GM12878 (cell line): ENCODE data around the gene COL4A2. TPM values are rescaled to one million over a fixed set of nuclear protein-coding genes. Genes with fewer than 3 reads are reported as not detected.

Experiments used
- BCL11A ChIP-seq: IDR thresholded peaks from 2 replicates; pipeline ENCODE4 v1.6.1; 2011; ENCODE audit warnings: low read depth, low read length
- BCL3 ChIP-seq: IDR thresholded peaks from 2 replicates; pipeline ENCODE4 v1.6.1; 2011; ENCODE audit warnings: borderline replicate concordance, low read depth, mild to moderate bottlenecking, moderate library complexity, low read length; ENCODE audit not compliant: insufficient read depth, poor library complexity, severe bottlenecking
- EED ChIP-seq: sonication (generic); IDR thresholded peaks from 2 replicates; pipeline ENCODE4 v1.6.1; 2016; ENCODE audit warnings: antibody characterized with exemption, low read depth
- HCFC1 ChIP-seq: fragments of 150-350 bp; IDR thresholded peaks from 2 replicates; pipeline ENCODE4 v1.6.1; 2014; ENCODE audit warnings: low read length
- MXI1 ChIP-seq: fragments of 150-350 bp; IDR thresholded peaks from 2 replicates; pipeline ENCODE4 v1.6.1; 2011; ENCODE audit warnings: low read depth, mild to moderate bottlenecking, inconsistent platforms, low read length, improper control_type of control experiment
- MYB ChIP-seq: fragments of 150-350 bp; IDR thresholded peaks from 2 replicates; pipeline ENCODE4 v1.6.1; 2014; ENCODE audit warnings: mild to moderate bottlenecking, low read depth, low read length, borderline replicate concordance
- NFYA ChIP-seq: IDR thresholded peaks from 2 replicates; pipeline ENCODE4 v1.6.1; 2011; ENCODE audit warnings: low read depth, mild to moderate bottlenecking, low read length, improper control_type of control experiment, borderline replicate concordance
- POLR2AphosphoS5 ChIP-seq: IDR thresholded peaks from 2 replicates; pipeline ENCODE4 v1.6.1; 2011; ENCODE audit warnings: mild to moderate bottlenecking, low read length, inconsistent platforms
- RAD51 ChIP-seq: fragments of 450-650 bp; IDR thresholded peaks from 2 replicates; pipeline ENCODE4 v1.6.1; 2016; ENCODE audit warnings: moderate library complexity, mild to moderate bottlenecking, inconsistent platforms
- REST ChIP-seq: IDR thresholded peaks from 2 replicates; pipeline ENCODE4 v1.6.1; 2012; ENCODE audit warnings: mild to moderate bottlenecking, low read depth, low read length
- USF1 ChIP-seq: IDR thresholded peaks from 2 replicates; pipeline ENCODE4 v1.6.1; 2011; ENCODE audit warnings: borderline replicate concordance, low read depth, mild to moderate bottlenecking, moderate library complexity, mixed read lengths, low read length; ENCODE audit not compliant: insufficient read depth; ENCODE audit errors: extremely low read length
- ZBTB40 ChIP-seq: fragments of 450-650 bp; IDR thresholded peaks from 2 replicates; pipeline ENCODE4 v1.6.1; 2016; ENCODE audit warnings: mild to moderate bottlenecking, moderate library complexity, borderline replicate concordance
- ZSCAN29 ChIP-seq: fragments of 450-650 bp; IDR thresholded peaks from 2 replicates; pipeline ENCODE4 v1.6.1; 2017; ENCODE audit warnings: mild to moderate bottlenecking, moderate library complexity
- polyA plus RNA-seq, 11 experiments: library from polyadenylated mRNA; depleted of rRNA in 4 of 11; unstranded in 6 of 11; stranded (reverse) in 5 of 11; fragments of >200 nt; fragmentation: Nextera tagmentation in 4 of 11; fragmentation: Illumina TruSeq in 1 of 11; extraction: Ambion mirVana in 4 of 11; extraction: Trizol in 1 of 11; gene quantifications; 1 replicate in 1 of 11; 2 replicates in 10 of 11; pipeline versions ENCODE4 v1.2.1 to v1.2.3, GENCODE V29; 2011 to 2016; ENCODE audit warnings: inconsistent platforms in 2 of 11, missing spikeins in 2 of 11, low read depth in 1 of 11
- total RNA-seq, 4 experiments: library from RNA; depleted of rRNA in 3 of 4; stranded (reverse); fragments of >200 nt in 3 of 4; fragmentation: Illumina TruSeq in 1 of 4; extraction: Trizol in 1 of 4; gene quantifications; 2 replicates each; pipeline versions ENCODE4 v1.2.1 to v1.2.3, GENCODE V29; 2013 to 2021
- TF ChIP-seq, protein P1 (sequence below): fragments of 450-650 bp; IDR thresholded peaks from 2 replicates; pipeline ENCODE4 v1.6.1; 2017; ENCODE audit warnings: mild to moderate bottlenecking

Gene COL4A2
- total and polyA plus RNA-seq, 10 of the 15 experiments (the other 5 are each of a cell fraction or from before 2014, with no cell fraction given) = 0.16 to 1.6 (median 0.62) TPM; not detected in 3

DNA sequence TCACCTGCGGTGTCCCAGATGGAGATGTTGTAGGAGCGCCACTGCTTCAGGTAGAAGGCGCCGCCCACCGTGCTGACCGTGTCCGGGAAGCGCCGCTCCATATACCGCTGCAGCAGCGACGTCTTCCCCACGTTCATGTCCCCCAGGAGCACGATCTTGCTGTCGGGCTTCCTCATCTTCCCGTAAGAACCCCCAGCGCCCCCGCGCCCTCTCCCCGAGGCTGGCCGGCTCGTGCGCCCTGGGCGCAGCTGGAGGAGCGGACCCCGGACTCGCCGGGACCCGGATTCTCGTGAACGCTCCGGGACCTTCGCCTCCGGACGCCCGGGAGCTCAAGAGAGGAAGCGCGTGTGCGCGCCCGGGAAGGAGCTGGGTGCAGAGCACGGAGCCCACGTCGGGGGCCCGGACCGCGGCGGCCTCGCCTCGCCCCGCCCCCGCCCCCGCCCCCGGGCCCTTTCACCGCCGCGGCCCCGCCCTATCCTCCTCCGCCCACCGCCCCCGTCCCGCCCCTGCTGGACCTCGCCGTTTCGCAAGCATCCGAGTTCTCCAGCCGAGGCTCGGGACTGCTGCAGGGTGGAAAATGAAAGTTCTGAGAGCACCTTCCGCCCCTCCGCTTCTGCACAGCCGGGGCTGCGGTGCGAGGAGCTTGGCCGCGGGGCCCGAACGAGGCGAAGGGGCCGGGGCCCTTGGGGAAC is 254.4 kb downstream of the COL4A2 start, which contains the start of gene RAB20 (continued):
- TF ChIP-seq REST = no peak
- TF ChIP-seq NFYA = no peak
- no peak for TF ChIP-seq POLR2AphosphoS5
- TF ChIP-seq ZBTB40 = no peak
- TF ChIP-seq ZSCAN29 = no peak
- no peak for TF ChIP-seq MYB
- no peak for TF ChIP-seq RAD51
- peak; percentile 56; the same call in 1 of the 2 replicates for TF ChIP-seq EED
- TF ChIP-seq MXI1 = peak; percentile 21; the same call in 1 of the 2 replicates
- TF ChIP-seq BCL11A = no peak
- TF ChIP-seq BCL3 = no peak
- TF ChIP-seq HCFC1 = no peak
- no peak for TF ChIP-seq USF1
- TF ChIP-seq, protein P1, sequence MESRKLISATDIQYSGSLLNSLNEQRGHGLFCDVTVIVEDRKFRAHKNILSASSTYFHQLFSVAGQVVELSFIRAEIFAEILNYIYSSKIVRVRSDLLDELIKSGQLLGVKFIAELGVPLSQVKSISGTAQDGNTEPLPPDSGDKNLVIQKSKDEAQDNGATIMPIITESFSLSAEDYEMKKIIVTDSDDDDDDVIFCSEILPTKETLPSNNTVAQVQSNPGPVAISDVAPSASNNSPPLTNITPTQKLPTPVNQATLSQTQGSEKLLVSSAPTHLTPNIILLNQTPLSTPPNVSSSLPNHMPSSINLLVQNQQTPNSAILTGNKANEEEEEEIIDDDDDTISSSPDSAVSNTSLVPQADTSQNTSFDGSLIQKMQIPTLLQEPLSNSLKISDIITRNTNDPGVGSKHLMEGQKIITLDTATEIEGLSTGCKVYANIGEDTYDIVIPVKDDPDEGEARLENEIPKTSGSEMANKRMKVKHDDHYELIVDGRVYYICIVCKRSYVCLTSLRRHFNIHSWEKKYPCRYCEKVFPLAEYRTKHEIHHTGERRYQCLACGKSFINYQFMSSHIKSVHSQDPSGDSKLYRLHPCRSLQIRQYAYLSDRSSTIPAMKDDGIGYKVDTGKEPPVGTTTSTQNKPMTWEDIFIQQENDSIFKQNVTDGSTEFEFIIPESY = no peak
